NCI-H1930 (cell line): ENCODE results near the gene LRRC66.

Experiments used
- DNase-seq, 2 experiments: peaks; one replicate each; lab custom pipeline; 2025; lab: John Stamatoyannopoulos, UW

Gene LRRC66, protein sequence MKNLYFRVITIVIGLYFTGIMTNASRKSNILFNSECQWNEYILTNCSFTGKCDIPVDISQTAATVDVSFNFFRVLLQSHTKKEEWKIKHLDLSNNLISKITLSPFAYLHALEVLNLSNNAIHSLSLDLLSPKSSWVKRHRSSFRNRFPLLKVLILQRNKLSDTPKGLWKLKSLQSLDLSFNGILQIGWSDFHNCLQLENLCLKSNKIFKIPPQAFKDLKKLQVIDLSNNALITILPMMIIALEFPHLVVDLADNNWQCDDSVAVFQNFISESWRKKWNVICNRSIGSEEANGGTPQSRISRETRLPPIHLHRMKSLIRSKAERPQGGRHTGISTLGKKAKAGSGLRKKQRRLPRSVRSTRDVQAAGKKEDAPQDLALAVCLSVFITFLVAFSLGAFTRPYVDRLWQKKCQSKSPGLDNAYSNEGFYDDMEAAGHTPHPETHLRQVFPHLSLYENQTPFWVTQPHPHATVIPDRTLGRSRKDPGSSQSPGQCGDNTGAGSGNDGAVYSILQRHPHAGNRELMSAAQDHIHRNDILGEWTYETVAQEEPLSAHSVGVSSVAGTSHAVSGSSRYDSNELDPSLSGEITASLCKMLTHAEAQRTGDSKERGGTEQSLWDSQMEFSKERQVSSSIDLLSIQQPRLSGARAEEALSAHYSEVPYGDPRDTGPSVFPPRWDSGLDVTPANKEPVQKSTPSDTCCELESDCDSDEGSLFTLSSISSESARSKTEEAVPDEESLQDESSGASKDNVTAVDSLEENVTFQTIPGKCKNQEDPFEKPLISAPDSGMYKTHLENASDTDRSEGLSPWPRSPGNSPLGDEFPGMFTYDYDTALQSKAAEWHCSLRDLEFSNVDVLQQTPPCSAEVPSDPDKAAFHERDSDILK

GRCh38 chr4:52019936-52020657 is at the start of gene LRRC66:
LRRC66 (minus strand) TSS chr4:52020363; CDS start chr4:52017613, 2,750 bp downstream.
- DNase-seq: no peak

DNA sequence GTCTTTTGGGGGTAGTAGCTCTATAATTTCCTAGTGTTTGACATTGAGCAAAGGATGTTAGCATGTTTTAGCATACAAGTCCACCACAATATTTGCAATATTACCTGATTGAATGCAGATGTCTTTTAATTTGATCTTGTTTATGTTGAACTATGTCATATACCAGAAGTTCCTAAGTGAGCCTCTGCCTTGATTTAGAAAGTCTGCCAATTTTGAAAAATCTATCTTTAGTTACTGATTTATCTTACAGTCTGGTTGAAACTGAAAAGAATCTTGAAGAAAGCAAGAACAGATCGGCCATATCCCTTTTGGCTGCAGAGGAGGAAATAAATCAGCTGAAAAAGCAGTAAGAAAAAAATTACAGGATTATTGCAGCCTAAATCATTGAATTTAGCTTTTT is 49.4 kb upstream of the LRRC66 start:
- no peak for DNase-seq

GRCh38 chr4:52059372-52059771 is 39.2 kb upstream of the LRRC66 start:
- no peak for DNase-seq

DNA sequence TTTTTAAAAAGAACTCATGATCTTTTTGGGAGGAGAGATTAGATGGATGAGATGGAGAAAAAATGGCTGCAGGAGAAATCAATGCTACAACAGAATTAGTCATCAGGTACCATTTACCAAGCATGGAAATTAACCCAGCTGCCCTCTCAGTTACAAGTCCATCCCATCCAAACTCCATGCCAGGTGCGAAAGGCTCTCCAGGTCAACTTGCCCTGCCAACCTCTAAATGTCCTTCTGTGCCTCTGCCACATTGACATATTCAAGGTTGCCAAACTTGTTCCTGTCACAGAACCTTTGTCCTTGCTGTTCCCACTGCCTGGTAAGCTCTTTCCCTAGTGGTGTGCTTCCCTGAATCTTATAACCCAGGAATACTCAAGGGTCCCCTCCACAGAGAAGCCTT is 38.1 kb upstream of the LRRC66 start:
- DNase-seq: no peak

DNA sequence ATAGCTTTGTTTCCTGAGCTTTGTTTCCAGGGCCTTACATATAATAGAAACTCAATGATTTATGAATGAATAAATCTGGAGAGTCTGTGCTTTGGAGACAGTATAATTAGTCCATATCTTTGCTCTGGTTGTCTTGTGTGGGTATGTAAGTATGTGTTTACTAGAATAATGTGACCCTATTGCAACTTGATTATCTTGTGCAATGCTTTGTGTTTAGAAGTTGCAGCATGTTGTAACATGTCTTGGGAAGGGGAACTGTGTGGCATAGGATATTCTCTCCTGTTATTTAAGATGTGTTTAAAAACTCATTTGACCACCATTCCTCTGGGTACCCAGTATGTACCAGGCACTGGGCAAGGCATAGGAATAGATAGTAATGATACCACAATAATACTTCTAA is 37.0 kb upstream of the LRRC66 start:
- DNase-seq: no peak

- no peak for DNase-seq
Measured at GRCh38 chr4:52054254-52054653, 34.1 kb upstream of the LRRC66 start.

- DNase-seq: no peak
Measured at GRCh38 chr4:52052475-52052780, 32.3 kb upstream of the LRRC66 start.

- peak; percentile 5 to 24 for DNase-seq
Measured at GRCh38 chr4:52051615-52052474, 31.7 kb upstream of the LRRC66 start.

DNA sequence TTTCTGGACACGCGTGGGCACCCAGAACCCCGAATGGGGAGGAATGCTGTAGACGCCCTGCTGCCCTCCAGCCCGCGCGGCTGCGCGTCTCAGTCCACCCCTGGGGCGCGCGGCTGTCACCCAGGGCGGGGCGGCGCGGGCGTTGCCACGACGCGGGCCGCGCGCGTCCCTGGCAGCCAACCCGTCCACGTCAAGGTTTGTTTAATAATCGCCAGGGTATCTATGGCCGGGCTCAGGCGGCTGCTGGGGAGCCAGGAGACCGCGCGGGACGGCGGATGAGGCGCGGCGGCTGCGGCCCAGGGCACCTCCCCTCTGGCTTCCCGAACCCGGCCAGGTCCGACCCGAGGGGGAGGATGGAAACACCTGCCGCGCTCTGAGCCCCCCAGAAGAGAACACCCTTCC is 31.1 kb upstream of the LRRC66 start, which contains the start of gene SPATA18:
SPATA18 (plus strand) TSS at position 92 of the 402 bp plus-strand sequence. CDS start 401 bp downstream, outside the sequence.
- DNase-seq: no peak

DNA sequence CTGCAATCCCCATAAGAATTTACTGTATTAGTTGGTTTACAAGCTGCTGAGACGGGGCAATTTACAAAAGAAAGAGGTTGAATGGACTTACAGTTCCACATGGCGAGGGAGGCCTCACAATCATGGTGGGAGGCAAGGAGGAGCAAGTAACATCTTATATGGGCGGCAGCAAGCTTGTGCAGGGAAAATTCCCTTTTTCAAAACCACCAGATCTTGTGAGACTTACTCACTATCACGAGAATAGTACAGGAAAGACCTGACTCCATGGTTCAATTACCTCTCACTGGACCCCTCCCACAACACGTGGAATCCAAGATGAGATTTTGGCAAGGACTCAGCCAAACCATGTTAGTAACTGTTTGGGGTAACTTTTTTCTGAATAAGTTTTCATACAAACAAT is 29.1 kb upstream of the LRRC66 start:
- no peak for DNase-seq

GRCh38 chr4:52045028-52045427 is 24.9 kb upstream of the LRRC66 start:
- no peak for DNase-seq

GRCh38 chr4:52038103-52038912 is 18.1 kb upstream of the LRRC66 start, which contains the start of gene SGCB:
SGCB (minus strand) TSS chr4:52038299; CDS start chr4:52038259, 40 bp downstream.
- DNase-seq: peak; percentile 8 to 67

DNA sequence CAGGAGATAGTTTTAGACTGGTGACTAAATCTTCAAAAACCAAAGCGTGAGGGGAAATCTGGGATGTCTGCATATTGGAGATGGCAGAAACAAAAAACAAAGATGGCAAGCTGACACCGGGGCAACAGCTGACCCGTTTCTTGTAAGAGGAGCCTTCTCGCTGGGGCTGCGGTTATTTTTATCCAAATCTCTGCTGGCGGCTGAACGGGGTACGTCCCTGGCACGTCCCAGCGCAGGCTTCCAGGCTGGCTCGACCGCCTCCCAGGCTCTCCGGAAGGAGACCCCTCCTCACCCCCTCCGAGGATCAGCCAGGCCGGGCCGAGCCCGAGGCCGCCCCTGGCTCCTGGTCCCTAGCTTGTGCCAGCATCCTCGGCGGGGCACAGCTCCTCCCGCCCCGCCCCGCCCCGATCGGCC is 17.5 kb upstream of the LRRC66 start:
- DNase-seq: no peak

GRCh38 chr4:52036886-52037530 is 16.8 kb upstream of the LRRC66 start:
- no peak for DNase-seq

- DNase-seq: no peak
Measured at GRCh38 chr4:52035190-52035589, 15.0 kb upstream of the LRRC66 start.

GRCh38 chr4:52032005-52032404 is 11.8 kb upstream of the LRRC66 start:
- DNase-seq: no peak

DNA sequence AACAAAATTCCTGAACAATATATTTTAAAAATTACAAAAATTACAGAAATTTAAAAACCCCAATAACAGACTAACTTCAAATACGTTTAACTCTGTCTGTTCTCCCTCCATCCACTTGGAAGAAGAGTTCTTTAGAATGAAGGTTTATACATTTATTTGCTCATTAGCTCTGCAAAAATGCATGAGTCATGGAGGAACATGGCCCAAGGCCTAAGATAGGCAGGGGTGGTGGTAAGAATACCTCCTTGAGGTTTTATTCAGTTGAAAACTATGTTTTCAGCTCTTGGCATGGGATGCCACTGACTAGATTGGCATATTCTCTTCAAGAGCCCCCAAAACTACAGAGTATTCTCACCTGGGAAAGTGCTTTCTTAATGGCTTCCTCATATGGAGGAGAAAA is 8.8 kb upstream of the LRRC66 start:
- DNase-seq: no peak

- no peak for DNase-seq
Measured at GRCh38 chr4:52017814-52018213, 2.3 kb downstream of the LRRC66 start.

DNA sequence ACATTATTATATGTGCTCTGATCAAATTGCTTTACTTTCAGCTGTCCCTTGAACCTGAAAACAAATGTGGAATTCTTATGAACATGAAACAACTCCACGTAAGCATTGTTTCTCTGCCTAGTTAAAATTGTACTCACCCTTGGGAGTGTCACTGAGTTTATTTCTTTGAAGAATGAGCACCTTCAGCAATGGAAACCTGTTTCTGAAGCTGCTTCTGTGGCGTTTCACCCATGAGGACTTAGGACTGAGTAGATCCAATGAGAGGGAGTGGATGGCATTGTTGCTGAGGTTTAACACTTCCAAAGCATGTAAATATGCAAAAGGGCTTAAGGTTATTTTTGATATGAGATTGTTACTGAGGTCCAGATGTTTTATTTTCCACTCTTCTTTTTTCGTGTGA is 3.2 kb downstream of the LRRC66 start:
- no peak for DNase-seq

DNA sequence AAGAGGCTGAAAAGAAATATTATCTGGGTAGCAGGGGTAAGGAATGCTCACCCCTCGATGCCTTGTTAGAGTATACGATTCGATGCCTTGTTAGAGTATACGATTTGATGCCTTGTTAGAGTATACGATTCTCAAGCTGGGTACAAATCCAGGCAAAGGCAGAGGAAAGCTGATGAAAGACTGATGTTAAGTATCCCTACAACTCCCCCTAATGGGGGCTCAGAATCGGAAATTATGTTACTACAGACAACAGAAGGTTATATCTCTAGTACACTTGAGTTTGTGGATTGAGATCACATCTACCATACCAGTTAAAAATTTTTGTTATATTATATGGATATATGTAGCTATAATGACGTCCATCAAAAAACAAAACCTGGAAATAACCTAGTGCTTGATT is 4.8 kb downstream of the LRRC66 start:
- peak in 1 of 2 experiments; percentile 0 for DNase-seq
